AG10803 (cell line): ENCODE measurements around the gene SUGCT.

ENCODE experiments used
- DNase-seq: peaks from one replicate; pipeline ENCODE4 v3.0.0; 2010; ENCODE audit warnings: low read depth
- H3K4me3 ChIP-seq: 2 replicates; pipeline ENCODE4 v1.5.1; 2011; ENCODE audit warnings: mild to moderate bottlenecking, low read length, control low read depth
- CTCF ChIP-seq: conservative IDR thresholded peaks from 2 replicates; pipeline ENCODE4 v1.5.1; 2011; ENCODE audit warnings: mild to moderate bottlenecking, low read length, control low read depth, inconsistent platforms

SUGCT gene

GRCh38 chr7:40709062-40709964, 574.5 kb downstream of the SUGCT start:
- TF ChIP-seq CTCF: no peak
- DNase-seq: peak; percentile 51
- H3K4me3 ChIP-seq: no peak overlapping the region

- no peak for TF ChIP-seq CTCF
- H3K4me3 ChIP-seq: no peak overlapping the region
- DNase-seq: no peak
These were observed 576.9 kb downstream of the SUGCT start for GRCh38 chr7:40711706-40712105.

DNA sequence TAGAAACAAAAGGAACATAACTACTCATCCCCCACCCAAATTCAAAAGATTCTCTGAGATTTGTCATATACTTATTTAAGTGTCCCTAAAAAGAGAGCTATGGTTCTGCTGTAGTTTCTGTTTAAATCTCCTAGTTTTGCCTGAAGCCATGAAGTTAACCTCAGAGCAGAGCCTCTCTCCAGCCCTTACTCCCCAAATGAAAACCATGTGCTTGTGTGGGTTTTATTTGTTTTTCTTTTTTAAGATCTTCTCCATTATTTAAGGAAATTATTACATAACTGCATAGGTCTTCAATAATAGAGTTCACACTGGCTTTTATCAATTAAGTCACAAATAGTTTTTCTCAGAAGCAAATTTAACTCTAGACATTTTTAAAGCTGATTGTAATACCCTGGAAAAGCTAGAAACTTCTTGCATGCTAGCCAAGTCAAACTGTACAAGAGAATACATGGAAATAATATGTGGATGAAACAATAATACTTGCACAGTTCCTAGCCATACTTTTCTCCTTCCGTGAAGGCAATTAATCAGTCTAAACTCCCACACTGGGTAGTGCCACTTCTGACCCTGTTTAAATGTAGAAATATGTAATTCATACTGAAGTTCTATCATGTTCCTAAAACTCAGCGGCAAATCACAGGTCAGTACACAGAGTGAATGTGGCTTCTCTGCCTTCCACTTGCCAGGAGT, 579.7 kb downstream of the SUGCT start:
- no peak for TF ChIP-seq CTCF
- peak; percentile 65 for DNase-seq

GRCh38 chr7:40715053-40715430, 580.2 kb downstream of the SUGCT start:
- DNase-seq: peak; percentile 54
- no peak for TF ChIP-seq CTCF
- H3K4me3 ChIP-seq: no peak overlapping the region

More for the DNA sequence above, 579.7 kb downstream of the SUGCT start:
- H3K4me3 ChIP-seq: no peak overlapping the region

DNA sequence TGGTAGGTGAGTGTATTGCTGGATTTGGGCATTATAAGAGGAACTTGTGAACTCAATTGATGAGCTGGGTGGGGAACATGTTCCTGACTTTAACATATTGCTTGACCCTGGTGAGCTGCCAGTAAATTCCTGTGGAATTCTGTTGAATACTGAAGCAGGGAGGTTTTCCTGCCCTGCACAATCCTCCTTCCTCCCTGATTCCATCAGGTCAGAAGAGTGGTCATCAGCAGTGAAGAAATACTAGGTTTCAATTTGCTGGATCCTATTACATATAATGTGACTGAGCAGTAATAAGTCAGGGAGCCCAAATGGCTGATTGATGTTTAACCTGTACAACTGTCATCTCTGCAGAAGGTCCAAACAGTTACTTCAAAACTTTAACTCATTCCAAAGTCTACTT, 581.2 kb downstream of the SUGCT start:
- H3K4me3 ChIP-seq: no peak overlapping the region
- peak; percentile 58 for DNase-seq
- no peak for TF ChIP-seq CTCF

GRCh38 chr7:40717242-40717641, 582.4 kb downstream of the SUGCT start:
- H3K4me3 ChIP-seq: no peak overlapping the region
- TF ChIP-seq CTCF: no peak
- peak; percentile 70 for DNase-seq

DNA sequence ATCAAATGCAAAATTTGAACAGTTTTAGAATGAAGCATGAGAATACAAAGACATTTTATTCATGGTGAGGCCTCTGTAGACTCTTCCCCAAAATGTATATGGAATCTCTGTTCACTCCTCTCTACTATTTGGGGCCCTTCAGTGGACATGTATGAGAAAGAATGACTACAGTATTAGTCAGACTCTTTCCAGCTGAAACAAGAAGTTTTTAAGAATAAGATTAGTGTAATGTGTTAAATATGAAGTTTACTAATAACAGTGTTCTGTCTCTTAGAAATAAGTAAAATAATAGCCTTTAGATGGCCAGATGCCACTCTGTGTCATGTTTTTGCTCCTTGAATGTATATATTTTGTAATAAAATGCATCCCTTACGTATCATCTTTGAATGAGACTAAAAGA, 585.6 kb downstream of the SUGCT start:
- H3K4me3 ChIP-seq: no peak overlapping the region
- no peak for TF ChIP-seq CTCF
- DNase-seq: no peak
